T-helper 22 cell (primary cell): ENCODE measurements around the gene NDUFS8.

ENCODE experiments used
- DNase-seq: peaks from one replicate; pipeline ENCODE4 v3.0.0-alpha.2; 2020; ENCODE audit warnings: low read depth

Gene NDUFS8

DNA sequence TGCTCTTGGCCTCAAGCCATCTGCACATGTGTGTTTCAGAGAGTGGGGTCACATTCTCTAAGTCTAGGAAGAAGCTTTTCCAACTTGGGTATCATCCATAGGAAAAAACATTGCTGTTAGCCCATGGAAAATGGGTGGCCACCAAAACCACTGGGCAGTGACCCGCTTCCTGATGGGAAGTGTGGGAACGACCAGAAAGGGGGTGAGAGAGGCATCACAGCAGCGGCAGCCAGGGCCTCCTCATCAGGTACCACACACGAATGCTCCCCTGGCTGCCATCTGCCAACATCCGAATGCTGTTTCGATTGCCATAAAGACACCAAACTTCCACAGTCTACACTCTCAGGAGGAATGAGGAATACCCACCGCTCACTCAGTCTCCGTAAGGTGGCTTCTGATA, 50.4 kb downstream of the NDUFS8 start:
- DNase-seq = no peak

- DNase-seq = no peak
Measured at GRCh38 chr11:68081691-68082090, 51.2 kb downstream of the NDUFS8 start.

DNA sequence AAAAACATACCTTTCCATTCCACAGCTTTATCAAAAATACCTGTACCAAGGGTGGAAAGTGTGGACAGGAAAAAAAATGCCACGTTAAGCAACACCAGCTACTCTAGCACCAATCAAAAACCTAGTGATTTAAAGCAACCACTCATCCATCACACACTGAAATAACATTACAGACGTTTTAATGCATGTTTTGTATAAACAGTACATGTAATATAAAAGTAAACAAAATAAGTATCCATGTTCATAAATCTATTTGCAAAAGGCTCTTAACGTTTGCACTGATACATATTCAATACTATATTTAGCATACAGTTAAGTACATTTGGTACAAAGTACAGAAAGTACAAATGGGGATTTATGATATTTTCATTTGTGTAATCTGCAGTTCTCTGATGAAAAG, 52.0 kb downstream of the NDUFS8 start:
- no peak for DNase-seq

- DNase-seq = no peak
Measured at GRCh38 chr11:68083517-68083916, 53.0 kb downstream of the NDUFS8 start.
